Melanocyte of skin (primary cell): Measurements from ENCODE around the gene LSG1. TPM values are rescaled to one million over a fixed set of nuclear protein-coding genes. Genes with fewer than 3 reads are reported as not detected.

Source experiments
- small RNA-seq, 2 donors: library from RNA; depleted of rRNA; stranded (forward); fragments of <200 nt; gene quantifications; one replicate each; pipeline ENCODE3, GENCODE V24; 2012
- total RNA-seq, 2 donors: library from RNA; depleted of rRNA; stranded (reverse); fragments of >200 nt; gene quantifications; 2 replicates each; pipeline ENCODE4 v1.2.3, GENCODE V29; 2012

LSG1 gene
- 10 to 100 TPM; 43.7 to 80.3 TPM for total RNA-seq

DNA sequence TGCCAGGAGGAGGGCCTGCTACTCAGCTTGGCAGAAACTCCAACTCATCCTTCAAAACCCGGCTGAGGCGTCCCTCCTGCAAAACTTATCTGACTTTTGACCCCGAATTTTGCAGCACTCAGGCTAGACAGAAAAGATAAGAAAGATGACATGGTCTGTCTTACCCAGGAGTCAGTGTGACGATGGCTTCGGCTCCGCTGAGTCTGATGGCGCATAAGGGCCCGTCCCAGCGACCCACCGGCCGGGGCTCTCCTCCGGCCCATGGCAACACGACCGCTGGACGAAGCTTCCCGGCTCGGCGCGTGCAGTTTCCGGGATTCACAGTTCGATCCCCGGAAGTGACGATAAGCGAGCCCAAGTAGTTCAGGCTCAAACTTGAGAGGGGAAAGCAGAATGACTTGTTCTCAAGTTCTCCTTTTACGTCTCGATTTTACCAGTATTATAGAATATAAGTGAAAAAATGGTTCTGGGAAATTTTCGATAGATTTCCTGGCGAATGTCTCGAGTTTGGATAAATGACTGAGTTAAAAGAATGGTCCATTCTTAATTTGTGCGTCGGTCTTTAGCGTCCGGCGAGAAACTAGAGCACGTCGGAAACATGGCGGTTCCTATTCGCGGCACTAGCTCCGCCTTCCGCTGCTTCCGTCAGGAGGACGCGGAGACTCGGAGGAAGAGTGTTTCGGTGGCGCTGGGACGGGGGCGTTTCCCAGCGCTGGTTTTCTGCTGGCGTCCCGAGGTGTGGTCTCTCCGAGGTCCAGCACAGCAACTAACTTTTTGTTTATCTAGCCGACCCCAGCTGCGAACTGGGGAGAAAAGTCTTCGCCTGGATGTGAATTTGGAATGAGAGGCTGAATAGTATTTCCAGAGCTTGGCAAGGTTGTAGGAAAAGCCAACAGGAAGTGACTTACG is at the start of gene LSG1:
Gene LSG1, minus strand, starts transcription at position 292 of the 909 bp plus-strand sequence. Its CDS starts 29 bp downstream, at position 263.

DNA sequence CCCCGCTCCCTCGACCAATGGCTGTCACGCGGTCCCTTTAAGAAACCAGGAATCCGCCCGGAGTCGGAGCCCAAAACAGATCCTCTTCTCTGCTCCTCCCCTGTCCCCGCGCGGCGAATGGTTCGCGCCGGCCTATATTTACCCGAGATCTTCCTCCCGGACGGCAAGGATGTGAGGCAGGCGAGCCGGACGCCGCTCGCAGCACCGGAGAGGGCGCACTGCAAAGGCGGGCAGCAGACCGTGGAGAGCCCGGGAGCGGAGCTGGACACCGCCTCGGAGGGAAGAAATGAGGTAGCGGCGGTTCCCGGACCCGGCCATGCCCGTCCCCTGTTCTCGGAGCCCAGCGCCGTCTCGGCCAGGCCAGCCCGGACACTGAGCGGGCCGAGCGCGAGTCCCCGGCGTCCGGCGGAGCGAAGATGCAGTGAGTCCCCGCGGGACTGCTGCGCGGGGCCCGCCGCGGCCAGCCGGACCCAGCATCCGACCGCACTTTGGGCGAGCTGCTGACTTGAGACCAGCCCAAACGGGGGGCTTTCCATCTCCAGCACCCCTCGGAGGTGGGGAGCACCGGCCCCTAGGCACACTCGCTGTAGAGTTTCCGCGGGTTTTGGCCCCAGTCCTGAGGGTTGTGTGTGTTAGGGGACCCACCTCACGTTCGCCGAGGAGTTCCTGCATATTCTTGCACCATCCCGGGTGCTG is 13.9 kb upstream of the LSG1 start, which contains the start of gene FAM43A:
Gene FAM43A, plus strand, starts transcription at position 166 of the 696 bp plus-strand sequence. CDS start 944 bp downstream, outside the sequence.

DNA sequence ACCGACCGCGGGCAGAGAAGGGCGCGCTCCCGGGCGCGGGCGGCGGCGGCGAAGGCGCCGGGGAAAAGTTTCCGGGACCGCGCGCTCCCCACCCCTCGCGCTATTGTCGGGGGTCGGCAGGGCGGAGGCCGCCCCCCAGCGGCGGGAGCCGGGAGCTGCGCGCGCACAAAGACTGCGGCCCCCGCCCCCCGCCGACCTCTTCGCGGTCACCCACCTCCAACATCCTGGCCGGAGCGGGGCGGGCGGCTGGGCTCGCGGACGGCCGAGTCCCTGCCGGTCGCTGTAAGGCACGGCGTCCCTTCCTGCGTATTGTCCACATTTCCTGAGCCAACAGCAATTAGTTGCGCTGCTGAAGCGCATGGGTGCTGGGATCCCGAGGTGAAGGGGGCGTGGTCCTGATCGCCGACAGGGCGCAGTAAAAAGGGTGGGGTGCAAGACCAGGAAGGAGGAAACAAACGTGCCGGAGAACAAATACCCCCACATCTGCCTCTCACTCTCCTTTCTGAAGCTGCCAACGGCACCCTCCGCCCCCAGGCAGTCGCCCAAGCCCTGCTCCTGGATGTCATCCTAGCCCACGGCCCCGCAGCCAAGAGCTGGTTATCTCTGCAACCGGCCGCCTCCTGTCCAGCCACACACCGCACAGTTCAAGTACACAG is 38.5 kb downstream of the LSG1 start, which contains the start of gene TMEM44:
Gene TMEM44, minus strand, starts transcription at position 71 of the 656 bp plus-strand sequence. CDS start 204 bp downstream, outside the sequence.

Small RNAs within 50 kb of the gene (small RNA-seq; reads per million reads assigned to genes)
- 0 reads per million in 2 donors for gene AC046143.2

Other genes starting within 250 kb of the LSG1 start
- 10 to 100 TPM; 71.9 to 89.6 TPM for gene ATP13A3, start 185.2 kb downstream of the LSG1 start, total RNA-seq
- 1 to 10 TPM; 6.9 to 8.3 TPM for gene TMEM44, start 38.8 kb downstream of the LSG1 start, total RNA-seq
- 10 to 100 TPM; 13.1 to 20.0 TPM for gene FAM43A, start 13.7 kb upstream of the LSG1 start, total RNA-seq